ENCODE measurements around the gene NCAPH2. TPM values are rescaled to one million over a fixed set of nuclear protein-coding genes. Genes with fewer than 3 reads are reported as not detected.

NCAPH2 gene
- total RNA-seq, 1 donor from 2014 or later: 104 TPM

GRCh38 chr22:50568626-50569025 lies 60.6 kb downstream of the NCAPH2 start:
- intact Hi-C loops (cut with micrococcal nuclease): no loop called here

- intact Hi-C loops (cut with micrococcal nuclease): no loop called here
Measured at GRCh38 chr22:50569041-50569459, 61.0 kb downstream of the NCAPH2 start.

- intact Hi-C loops (cut with micrococcal nuclease): no loop called here
Measured at GRCh38 chr22:50569896-50570535, 62.0 kb downstream of the NCAPH2 start.

GRCh38 chr22:50570861-50571260 lies 62.8 kb downstream of the NCAPH2 start:
- intact Hi-C loops (cut with micrococcal nuclease): no loop called here

- intact Hi-C loops (cut with micrococcal nuclease): no loop called here
Measured at GRCh38 chr22:50571264-50572175, 63.5 kb downstream of the NCAPH2 start.

GRCh38 chr22:50572965-50573364 lies 64.9 kb downstream of the NCAPH2 start:
- intact Hi-C loops (cut with micrococcal nuclease): no loop called here

- intact Hi-C loops (cut with micrococcal nuclease): no loop called here
Measured at GRCh38 chr22:50573491-50574382, 65.7 kb downstream of the NCAPH2 start.

GRCh38 chr22:50574383-50574755 lies 66.3 kb downstream of the NCAPH2 start:
- intact Hi-C loops (cut with micrococcal nuclease): no loop called here

Other genes starting within 250 kb of the NCAPH2 start
- gene MAPK12, start 246.5 kb upstream of the NCAPH2 start, total RNA-seq: 7.7 and 8.8 TPM in 2 replicates
- 29.0 and 33.2 TPM in 2 replicates for gene MAPK11, start 237.8 kb upstream of the NCAPH2 start, total RNA-seq
- gene PLXNB2, start 200.6 kb upstream of the NCAPH2 start, total RNA-seq: 18.3 and 20.8 TPM in 2 replicates
- 2.8 and 2.9 TPM in 2 replicates for gene DENND6B, start 181.2 kb upstream of the NCAPH2 start, total RNA-seq
- gene PPP6R2, start 164.9 kb upstream of the NCAPH2 start, total RNA-seq: 60.8 and 64.6 TPM in 2 replicates
- 175 and 181 TPM in 2 replicates for gene SBF1, start 33.2 kb upstream of the NCAPH2 start, total RNA-seq
- 4.5 and 6.2 TPM in 2 replicates for gene ADM2, start 26.7 kb upstream of the NCAPH2 start, total RNA-seq
- gene MIOX, start 21.4 kb upstream of the NCAPH2 start, total RNA-seq: 0.32 TPM in 1 of 2 replicates, not detected in the other
- 124 and 136 TPM in 2 replicates for gene LMF2, start 522 bp upstream of the NCAPH2 start, total RNA-seq
- 9.5 and 11.0 TPM in 2 replicates for gene SCO2, start 17.4 kb downstream of the NCAPH2 start, total RNA-seq
- 165 and 173 TPM in 2 replicates for gene TYMP, start 21.8 kb downstream of the NCAPH2 start, total RNA-seq
- gene KLHDC7B, start 37.7 kb downstream of the NCAPH2 start, total RNA-seq: 12.6 and 13.8 TPM in 2 replicates
- not detected in 2 replicates for gene SYCE3, start 54.7 kb downstream of the NCAPH2 start, total RNA-seq
- gene CPT1B, start 70.2 kb downstream of the NCAPH2 start, total RNA-seq: 104 and 114 TPM in 2 replicates
- gene CHKB, start 74.6 kb downstream of the NCAPH2 start, total RNA-seq: 132 and 137 TPM in 2 replicates
- 0.17 and 0.32 TPM in 2 replicates for gene MAPK8IP2, start 92.6 kb downstream of the NCAPH2 start, total RNA-seq
- 60.6 and 67.0 TPM in 2 replicates for gene ARSA, start 119.9 kb downstream of the NCAPH2 start, total RNA-seq
- gene SHANK3, start 164.6 kb downstream of the NCAPH2 start, total RNA-seq: not detected in 2 replicates
- gene ACR, start 230.0 kb downstream of the NCAPH2 start, total RNA-seq: not detected in 2 replicates